Ishikawa (cell line): Measurements from ENCODE around the gene GYS1.
A peak's percentile ranks its signal among the peaks of the same experiment; 100 is the strongest.

Experiments
- CREB1 ChIP-seq: IDR thresholded peaks from 2 replicates; pipeline ENCODE4 v1.6.1; 2012; ENCODE audit warnings: low read depth
- RAD21 ChIP-seq: IDR thresholded peaks from 2 replicates; pipeline ENCODE4 v1.6.1; 2012; ENCODE audit warnings: low read depth
- TAF1 ChIP-seq: IDR thresholded peaks from 2 replicates; pipeline ENCODE4 v1.6.1; 2012; ENCODE audit warnings: low read depth, mild to moderate bottlenecking
- TCF12 ChIP-seq: IDR thresholded peaks from 2 replicates; pipeline ENCODE4 v1.6.1; 2012; ENCODE audit warnings: low read depth
- YY1 ChIP-seq: IDR thresholded peaks from 2 replicates; pipeline ENCODE4 v1.6.1; 2012; ENCODE audit warnings: low read depth
- TF ChIP-seq, protein P1 (sequence below): IDR thresholded peaks from 2 replicates; pipeline ENCODE4 v1.6.1; 2012

DNA sequence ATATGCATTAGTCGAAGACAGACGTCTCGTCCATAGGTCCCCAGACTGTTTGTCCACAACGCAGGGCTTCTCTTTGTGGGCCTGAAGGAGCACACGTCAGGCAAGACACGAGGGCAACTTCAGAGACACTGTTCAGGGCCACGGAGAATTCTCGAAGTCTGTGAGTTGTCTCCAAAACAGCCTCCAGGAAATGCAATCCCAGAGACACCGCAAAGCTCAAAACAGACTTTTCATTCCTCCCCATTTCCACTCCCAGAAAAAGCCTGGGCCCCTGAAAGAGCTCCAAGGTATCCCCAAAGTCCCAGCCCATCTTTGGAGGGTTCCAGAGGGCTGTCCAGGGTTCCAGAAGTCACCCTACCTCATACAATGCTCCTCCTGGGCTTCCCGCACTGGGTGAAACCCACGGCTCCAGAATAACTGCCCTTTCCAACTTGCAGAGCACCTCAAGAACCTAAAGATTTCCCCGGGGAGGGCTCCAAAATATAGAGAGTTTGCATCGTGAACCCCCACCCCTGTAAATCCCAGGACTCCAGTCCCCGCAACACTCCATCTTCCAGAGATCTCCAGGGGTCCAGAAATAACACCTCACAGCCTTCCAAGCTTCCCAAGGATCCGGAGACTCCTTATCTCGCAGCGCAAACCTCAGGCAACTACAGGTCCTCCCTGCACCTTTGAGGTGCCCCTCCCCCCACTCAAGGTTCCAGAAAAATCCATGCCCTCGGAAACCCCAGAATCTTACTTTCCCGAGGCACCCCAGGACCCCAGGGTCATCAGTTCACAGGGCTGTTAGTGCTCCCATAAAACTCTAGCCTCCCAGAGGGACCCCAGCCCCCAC is 28.7 kb downstream of the GYS1 start:
- TF ChIP-seq, protein P1, sequence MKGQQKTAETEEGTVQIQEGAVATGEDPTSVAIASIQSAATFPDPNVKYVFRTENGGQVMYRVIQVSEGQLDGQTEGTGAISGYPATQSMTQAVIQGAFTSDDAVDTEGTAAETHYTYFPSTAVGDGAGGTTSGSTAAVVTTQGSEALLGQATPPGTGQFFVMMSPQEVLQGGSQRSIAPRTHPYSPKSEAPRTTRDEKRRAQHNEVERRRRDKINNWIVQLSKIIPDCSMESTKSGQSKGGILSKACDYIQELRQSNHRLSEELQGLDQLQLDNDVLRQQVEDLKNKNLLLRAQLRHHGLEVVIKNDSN = no peak
- no peak for TF ChIP-seq RAD21
- 0 out of 2 replicates have a peak, but pooled peaks have one; percentile 19 for TF ChIP-seq TAF1
- no peak for TF ChIP-seq TCF12
- TF ChIP-seq CREB1 = no peak
- no peak for TF ChIP-seq YY1
